Ectodermal cell (in vitro differentiated cells): Measurements from ENCODE around the gene MAN1A1.

Source experiments
- H3K27ac ChIP-seq: 2 replicates; pipeline ENCODE4 v1.7.0; 2013; ENCODE audit warnings: mild to moderate bottlenecking, low read depth, low read length; ENCODE audit not compliant: insufficient read depth, poor library complexity, severe bottlenecking
- H3K27me3 ChIP-seq: 2 replicates; pipeline ENCODE4 v1.7.0; 2013; ENCODE audit warnings: mild to moderate bottlenecking, low read length; ENCODE audit not compliant: insufficient read depth, control insufficient read depth, poor library complexity, severe bottlenecking
- H3K36me3 ChIP-seq: one replicate; pipeline ENCODE4 v1.7.0; 2013; ENCODE audit warnings: low read length; ENCODE audit not compliant: control insufficient read depth, insufficient read depth
- H3K4me1 ChIP-seq: one replicate; pipeline ENCODE4 v1.7.0; 2013; ENCODE audit warnings: low read length; ENCODE audit not compliant: control insufficient read depth, insufficient read depth
- H3K4me3 ChIP-seq: 2 replicates; pipeline ENCODE4 v1.7.0; 2013; ENCODE audit warnings: low read depth, low read length, control low read depth; ENCODE audit not compliant: insufficient read depth
- H3K9me3 ChIP-seq: 2 replicates; pipeline ENCODE4 v1.7.0; 2013; ENCODE audit warnings: mild to moderate bottlenecking, low read length, moderate library complexity; ENCODE audit not compliant: control insufficient read depth
- WGBS, 2 experiments: methylation state at CpG; one replicate each; pipeline ENCODE4 v1.1.7; 2013; ENCODE audit warnings: missing lambda C conversion rate in 2 of 2; 5-methylcytosine and 5-hydroxymethylcytosine counted together

MAN1A1 gene

GRCh38 chr6:119290306-119290705 lies 59.3 kb downstream of the MAN1A1 start:
- 94 to 100% methylated on average over 2 of the region's 2 CpGs for WGBS, 2 experiments
- no peaks in the 10 kb centered on the region for H3K4me1 ChIP-seq
- no peaks in the 10 kb centered on the region for H3K27me3 ChIP-seq
- H3K9me3 ChIP-seq: no peaks in the 10 kb centered on the region
- no peak overlapping the region for H3K27ac ChIP-seq
- H3K4me3 ChIP-seq: no peak overlapping the region
- H3K36me3 ChIP-seq: no peaks in the 10 kb centered on the region

- Histone ChIP-seq H3K4me1 (no peaks in the 10 kb centered on the region), H3K4me3 (no peak overlapping the region), H3K27me3 (no peaks in the 10 kb centered on the region), H3K27ac (no peak overlapping the region), H3K9me3 (no peaks in the 10 kb centered on the region), H3K36me3 (no peaks in the 10 kb centered on the region)
- WGBS, 2 experiments: 95 to 96% methylated on average over 3 of the region's 3 CpGs
These were observed 59.9 kb downstream of the MAN1A1 start for GRCh38 chr6:119289651-119290050.

DNA sequence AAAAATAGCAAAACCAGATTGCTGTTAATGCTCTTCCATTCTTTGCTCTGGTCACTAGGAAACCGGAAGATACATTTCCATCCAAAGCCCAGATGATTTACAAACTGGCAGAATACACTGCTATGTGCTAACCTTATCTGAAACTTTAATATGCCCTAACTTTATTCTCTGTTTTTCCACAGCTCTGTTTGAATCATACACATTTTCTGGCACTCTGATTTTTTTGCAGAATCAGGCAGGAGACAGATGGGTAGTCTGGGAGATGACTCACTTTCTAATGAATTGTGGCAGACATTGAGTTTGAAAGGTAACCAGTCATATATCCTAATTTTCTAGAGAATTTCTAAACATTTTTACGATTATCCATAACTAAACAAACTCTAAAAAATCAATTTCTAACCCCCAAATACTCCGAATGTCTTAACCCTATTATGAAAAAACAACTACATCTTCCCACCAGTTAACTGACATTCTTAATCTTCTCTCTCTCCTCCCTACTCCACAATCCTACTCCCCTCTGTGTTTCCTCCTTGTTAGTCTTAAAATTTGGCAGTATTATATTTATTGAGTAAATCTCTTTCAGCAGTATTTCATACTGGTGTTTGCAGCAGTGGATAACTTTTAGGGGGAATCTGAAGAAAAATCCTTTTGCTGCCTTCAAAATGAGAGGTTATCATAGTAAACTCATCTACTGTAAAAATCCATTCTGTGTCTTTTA lies 63.5 kb downstream of the MAN1A1 start:
- no peaks in the 10 kb centered on the region for H3K36me3 ChIP-seq
- H3K27me3 ChIP-seq: no peaks in the 10 kb centered on the region

GRCh38 chr6:119284861-119285521 lies 64.6 kb downstream of the MAN1A1 start:
- no peaks in the 10 kb centered on the region for H3K4me1 ChIP-seq
- 90 to 99% methylated on average over 4 of the region's 4 CpGs for WGBS, 2 experiments
- H3K27me3 ChIP-seq: no peaks in the 10 kb centered on the region
- no peak overlapping the region for H3K4me3 ChIP-seq
- no peaks in the 10 kb centered on the region for H3K9me3 ChIP-seq
- no peak overlapping the region for H3K27ac ChIP-seq
- H3K36me3 ChIP-seq: no peaks in the 10 kb centered on the region

More for the DNA sequence above, 63.5 kb downstream of the MAN1A1 start:
- no peaks in the 10 kb centered on the region for H3K9me3 ChIP-seq
- WGBS, 2 experiments: 94 to 96% methylated on average over 3 of the region's 3 CpGs
- H3K4me1 ChIP-seq: no peaks in the 10 kb centered on the region
- H3K4me3 ChIP-seq: no peak overlapping the region
- H3K27ac ChIP-seq: no peak overlapping the region

- no peaks in the 10 kb centered on the region for H3K36me3 ChIP-seq
- no peaks in the 10 kb centered on the region for H3K9me3 ChIP-seq
- 96 to 97% methylated on average over 6 of the region's 6 CpGs for WGBS, 2 experiments
- no peak overlapping the region for H3K4me3 ChIP-seq
- no peak overlapping the region for H3K27ac ChIP-seq
- H3K4me1 ChIP-seq: no peaks in the 10 kb centered on the region
- H3K27me3 ChIP-seq: no peaks in the 10 kb centered on the region
These were observed 65.5 kb downstream of the MAN1A1 start for GRCh38 chr6:119283979-119284545.

DNA sequence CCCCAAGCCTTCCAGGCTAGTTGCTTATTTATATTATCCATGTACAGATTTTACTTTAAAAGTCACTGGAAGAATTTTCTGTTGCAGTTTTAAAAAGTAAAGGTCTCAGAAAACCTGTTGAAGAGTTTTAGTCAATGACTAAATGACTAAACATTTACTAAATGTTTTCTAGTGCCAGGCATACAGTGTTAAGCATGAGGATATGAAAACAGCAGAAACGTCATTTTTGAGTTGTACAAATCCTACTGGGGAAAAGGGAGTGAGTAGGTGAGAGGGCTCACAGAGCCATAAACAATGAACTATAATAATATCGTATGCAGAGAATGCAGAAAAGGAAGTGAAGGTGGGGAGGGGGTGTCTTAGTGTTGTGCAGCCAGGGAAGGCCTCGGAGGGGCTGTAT lies 66.3 kb downstream of the MAN1A1 start:
- Histone ChIP-seq H3K36me3 (no peaks in the 10 kb centered on the region), H3K4me1 (no peaks in the 10 kb centered on the region), H3K4me3 (no peak overlapping the region), H3K9me3 (no peaks in the 10 kb centered on the region), H3K27ac (no peak overlapping the region), H3K27me3 (no peaks in the 10 kb centered on the region)
- 96% methylated on average over 3 of the region's 3 CpGs for WGBS, 2 experiments

DNA sequence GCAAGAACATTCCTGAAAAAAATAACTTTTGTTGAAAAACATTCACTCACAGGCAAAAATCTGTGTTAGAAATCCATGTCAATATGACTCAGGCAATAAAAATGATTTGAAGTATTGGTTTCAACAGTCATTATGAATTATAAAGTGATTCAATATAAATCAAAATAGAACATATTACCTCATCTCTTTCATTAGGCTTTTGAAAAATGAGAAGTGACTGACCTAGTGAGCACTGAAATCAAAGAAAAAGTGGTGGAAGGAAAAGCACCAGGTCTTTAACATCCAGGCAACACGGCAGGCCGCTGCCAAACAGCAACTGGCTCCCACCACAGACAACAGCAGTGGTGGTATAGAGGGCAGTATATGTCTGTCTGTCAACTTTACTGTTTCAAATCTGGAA lies 68.9 kb downstream of the MAN1A1 start:
- no peaks in the 10 kb centered on the region for H3K9me3 ChIP-seq
- H3K27me3 ChIP-seq: no peaks in the 10 kb centered on the region
- no peak overlapping the region for H3K27ac ChIP-seq
- WGBS, 2 experiments: 92 to 94% methylated on average over 2 of the region's 2 CpGs
- H3K4me3 ChIP-seq: no peak overlapping the region
- no peaks in the 10 kb centered on the region for H3K4me1 ChIP-seq
- H3K36me3 ChIP-seq: no peaks in the 10 kb centered on the region

DNA sequence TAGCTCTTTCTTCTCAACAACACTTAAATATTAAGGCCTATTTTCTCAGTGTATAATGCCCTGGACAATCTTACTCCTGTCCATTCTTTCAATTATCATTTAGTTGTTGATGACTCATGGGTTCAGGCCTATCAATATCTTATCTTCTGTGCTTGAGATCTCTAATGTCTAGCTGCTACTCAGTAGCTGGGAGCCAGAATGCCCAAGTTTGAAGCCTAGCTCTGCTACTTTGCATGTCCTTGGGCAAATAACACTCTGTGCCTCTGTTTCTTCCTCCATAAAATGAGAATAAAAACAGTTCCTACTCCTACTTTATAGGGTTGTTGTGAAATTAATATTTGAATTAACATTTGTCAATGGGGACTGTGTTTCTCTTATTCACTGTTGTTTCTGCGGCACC lies 69.5 kb downstream of the MAN1A1 start:
- Histone ChIP-seq H3K9me3 (no peaks in the 10 kb centered on the region), H3K27ac (no peak overlapping the region), H3K4me1 (no peaks in the 10 kb centered on the region), H3K27me3 (no peaks in the 10 kb centered on the region), H3K4me3 (no peak overlapping the region), H3K36me3 (no peaks in the 10 kb centered on the region)
- 89% methylated on average over 1 of the region's 1 CpG; no CpG with 5 or more reads in 1 of the 2 experiments for WGBS, 2 experiments

- Histone ChIP-seq H3K9me3 (no peaks in the 10 kb centered on the region), H3K27me3 (no peaks in the 10 kb centered on the region), H3K4me3 (no peak overlapping the region), H3K4me1 (no peaks in the 10 kb centered on the region), H3K27ac (no peak overlapping the region), H3K36me3 (no peaks in the 10 kb centered on the region)
- 90 to 94% methylated on average over 2 of the region's 2 CpGs for WGBS, 2 experiments
These were observed 70.9 kb downstream of the MAN1A1 start for GRCh38 chr6:119278625-119279024.

DNA sequence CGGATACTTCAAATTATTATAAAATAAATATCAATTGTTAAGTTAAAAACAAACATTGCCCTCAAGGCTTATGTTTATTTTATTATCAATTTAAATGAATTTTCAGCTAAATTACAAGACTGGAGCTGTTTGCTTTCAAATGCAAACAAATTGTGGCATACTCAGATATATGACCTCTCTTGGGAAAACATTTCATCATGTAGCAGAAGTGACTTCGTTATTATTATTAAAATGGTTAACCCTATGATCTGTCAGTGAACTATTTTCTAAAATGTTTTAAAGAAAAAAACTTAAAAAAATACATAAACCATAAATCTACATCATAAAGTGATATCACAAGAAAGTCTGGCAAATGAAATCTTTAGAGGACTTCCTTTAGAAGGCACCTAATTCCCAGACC lies 72.5 kb downstream of the MAN1A1 start:
- Histone ChIP-seq H3K36me3 (no peaks in the 10 kb centered on the region), H3K27me3 (no peaks in the 10 kb centered on the region), H3K4me1 (no peaks in the 10 kb centered on the region), H3K9me3 (no peaks in the 10 kb centered on the region), H3K27ac (no peak overlapping the region), H3K4me3 (no peak overlapping the region)
- WGBS, 2 experiments: no CpG with 5 or more reads among the region's 2 CpGs
